Ascending aorta (tissue), 2 donors: ENCODE measurements around the gene TMED8. TPM values are rescaled to one million over a fixed set of nuclear protein-coding genes. Genes with fewer than 3 reads are reported as not detected.
A peak's percentile ranks its signal among the peaks of the same experiment; 100 is the strongest.

Experiments
- DNase-seq, 2 donors: peaks; one replicate each; pipeline ENCODE4 v3.0.0-alpha.2; 2019; ENCODE audit warnings: low spot score in 2 of 2
- H3K27ac ChIP-seq, 2 donors: fragments of 200-600 bp; sonication (generic); one replicate each; pipeline ENCODE4 v1.5.1; 2016 to 2017; ENCODE audit warnings: mild to moderate bottlenecking in 1 of 2
- H3K27me3 ChIP-seq: fragments of 200-600 bp; sonication (generic); one replicate; pipeline ENCODE4 v1.5.1; 2017
- H3K36me3 ChIP-seq, 2 donors: fragments of 200-600 bp; sonication (generic); one replicate each; pipeline ENCODE4 v1.5.1; 2016
- H3K4me1 ChIP-seq, 2 donors: fragments of 200-600 bp; sonication (generic); one replicate each; pipeline ENCODE4 v1.5.1; 2016 to 2017; ENCODE audit warnings: mild to moderate bottlenecking in 1 of 2
- H3K4me3 ChIP-seq, 2 donors: fragments of 200-600 bp; sonication (generic); one replicate each; pipeline ENCODE4 v1.5.1; 2016 to 2017; ENCODE audit warnings: mild to moderate bottlenecking in 1 of 2
- H3K9me3 ChIP-seq, 2 donors: fragments of 200-600 bp; sonication (generic); one replicate each; pipeline ENCODE4 v1.5.1; 2016
- intact Hi-C: fragments of 100-400 bp; cut with DNase I; formaldehyde crosslinking; loops from one replicate; pipeline ENCODE4 v1.15.1; 2023
- total RNA-seq: library from RNA; depleted of rRNA; stranded (reverse); fragments of >200 nt; gene quantifications from one replicate; pipeline ENCODE4 v1.1.0, GENCODE V29; 2016
- TF ChIP-seq, protein P1 (sequence below), 3 experiments: fragments of 200-600 bp in 2 of 3; fragments of 450-650 bp in 1 of 3; sonication (generic) in 2 of 3; IDR thresholded peaks; one replicate each; pipeline ENCODE4 v1.5.1; 2016 to 2019; ENCODE audit warnings: antibody characterized with exemption in 3 of 3, mild to moderate bottlenecking in 1 of 3, moderate library complexity in 1 of 3

The TMED8 gene
- total RNA-seq, 1 donor from 2014 or later = 3.7 TPM

DNA sequence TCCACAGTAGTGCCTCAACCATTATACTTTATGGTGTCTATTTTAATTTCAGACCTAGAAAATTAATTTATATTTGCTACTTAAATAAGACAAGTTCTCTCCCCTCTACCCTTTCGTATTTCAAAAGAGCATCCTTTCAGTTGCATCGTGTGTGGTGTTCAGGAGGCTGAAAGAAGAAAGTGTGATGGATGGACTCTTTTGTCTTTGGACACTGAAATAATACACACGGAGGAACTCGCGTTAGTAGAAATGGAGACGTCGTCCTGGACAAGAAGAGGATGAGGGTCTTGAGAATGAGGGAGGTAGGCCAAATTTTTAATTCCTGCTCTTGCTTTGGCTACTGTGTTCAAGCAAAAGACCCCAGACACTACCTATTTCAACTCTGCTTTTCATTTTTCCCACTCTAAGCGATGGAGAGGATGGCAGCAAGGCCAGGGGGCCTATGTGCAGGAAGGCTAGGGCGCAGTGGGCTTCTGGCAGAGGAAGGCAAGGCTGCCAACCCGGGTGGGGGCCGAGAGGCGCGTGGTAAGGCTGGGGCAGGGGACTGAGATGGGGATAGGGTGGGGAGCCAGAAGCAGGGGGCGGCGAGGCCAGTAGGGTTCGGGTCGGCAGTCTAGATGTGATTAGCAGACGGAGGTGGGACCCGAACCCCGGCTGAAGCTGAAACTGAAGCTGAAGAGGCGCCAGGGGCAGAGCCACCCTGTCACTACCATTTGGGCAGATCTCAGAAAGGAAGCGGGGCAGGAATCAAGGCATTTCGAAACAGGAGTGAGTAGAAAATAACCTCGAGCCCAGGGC lies 722 bp downstream of the TMED8 start:
- TF ChIP-seq, protein P1, sequence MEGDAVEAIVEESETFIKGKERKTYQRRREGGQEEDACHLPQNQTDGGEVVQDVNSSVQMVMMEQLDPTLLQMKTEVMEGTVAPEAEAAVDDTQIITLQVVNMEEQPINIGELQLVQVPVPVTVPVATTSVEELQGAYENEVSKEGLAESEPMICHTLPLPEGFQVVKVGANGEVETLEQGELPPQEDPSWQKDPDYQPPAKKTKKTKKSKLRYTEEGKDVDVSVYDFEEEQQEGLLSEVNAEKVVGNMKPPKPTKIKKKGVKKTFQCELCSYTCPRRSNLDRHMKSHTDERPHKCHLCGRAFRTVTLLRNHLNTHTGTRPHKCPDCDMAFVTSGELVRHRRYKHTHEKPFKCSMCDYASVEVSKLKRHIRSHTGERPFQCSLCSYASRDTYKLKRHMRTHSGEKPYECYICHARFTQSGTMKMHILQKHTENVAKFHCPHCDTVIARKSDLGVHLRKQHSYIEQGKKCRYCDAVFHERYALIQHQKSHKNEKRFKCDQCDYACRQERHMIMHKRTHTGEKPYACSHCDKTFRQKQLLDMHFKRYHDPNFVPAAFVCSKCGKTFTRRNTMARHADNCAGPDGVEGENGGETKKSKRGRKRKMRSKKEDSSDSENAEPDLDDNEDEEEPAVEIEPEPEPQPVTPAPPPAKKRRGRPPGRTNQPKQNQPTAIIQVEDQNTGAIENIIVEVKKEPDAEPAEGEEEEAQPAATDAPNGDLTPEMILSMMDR (IDR thresholded peaks at IDR 0.05) = no peak
- Histone ChIP-seq H3K27me3 (no peaks in the 10 kb centered on the region), H3K9me3 (no peaks in the 10 kb centered on the region), H3K4me3 (peak overlapping the region; percentile 94 to 97), H3K36me3 (no peaks in the 10 kb centered on the region), H3K4me1 (peaks cover 3 to 12% of the 10 kb centered on the region in 2 donors), H3K27ac (peak overlapping the region; percentile 71 to 79)
- intact Hi-C loops = no loop called here
- DNase-seq = peak in 1 of 2 donors; percentile 62

DNA sequence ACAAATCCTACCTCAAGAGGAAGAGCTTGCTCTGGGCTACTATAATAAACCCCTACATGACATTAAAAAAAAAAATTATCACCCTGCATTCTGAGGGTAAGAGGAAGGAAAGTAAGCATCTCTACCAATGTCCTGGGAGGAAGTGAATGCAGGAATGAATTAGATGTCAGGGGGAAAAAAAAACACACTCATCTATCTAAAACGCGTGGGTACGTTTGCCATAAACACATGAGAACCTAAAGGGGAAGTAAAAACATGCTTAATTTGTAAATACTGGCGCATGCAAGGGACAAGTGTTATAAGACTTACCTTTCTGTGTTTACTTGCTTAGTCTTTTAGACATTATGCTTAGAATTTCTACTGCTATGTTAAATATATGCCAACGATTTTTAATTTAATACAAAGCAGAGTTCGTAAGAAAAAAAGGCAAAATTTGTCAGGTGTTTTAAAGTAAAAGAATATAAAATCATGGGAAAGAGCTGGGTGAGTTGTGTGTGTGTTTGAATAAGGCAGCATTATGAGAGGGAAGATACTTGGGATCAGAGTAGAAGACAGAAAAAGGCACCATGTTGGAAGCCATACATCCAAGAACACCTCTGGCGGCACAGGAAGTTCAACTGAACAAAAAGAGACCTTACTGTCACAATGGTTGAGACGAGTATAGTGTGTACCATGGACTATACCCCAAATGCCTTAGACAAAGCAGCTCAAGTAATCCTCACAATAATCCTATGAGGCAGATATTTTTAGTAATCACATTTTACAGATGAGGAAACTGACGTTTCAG lies 1.5 kb downstream of the TMED8 start:
- no peak overlapping the region for H3K27ac ChIP-seq
- H3K4me3 ChIP-seq = peak overlapping the region; percentile 94 to 97
- no peak for DNase-seq
- peaks cover 3 to 12% of the 10 kb centered on the region in 2 donors for H3K4me1 ChIP-seq
- intact Hi-C loops = no loop called here
- H3K9me3 ChIP-seq = no peaks in the 10 kb centered on the region
- H3K27me3 ChIP-seq = no peaks in the 10 kb centered on the region
- H3K36me3 ChIP-seq = no peaks in the 10 kb centered on the region
- TF ChIP-seq, protein P1 (IDR thresholded peaks at IDR 0.05) = no peak

DNA sequence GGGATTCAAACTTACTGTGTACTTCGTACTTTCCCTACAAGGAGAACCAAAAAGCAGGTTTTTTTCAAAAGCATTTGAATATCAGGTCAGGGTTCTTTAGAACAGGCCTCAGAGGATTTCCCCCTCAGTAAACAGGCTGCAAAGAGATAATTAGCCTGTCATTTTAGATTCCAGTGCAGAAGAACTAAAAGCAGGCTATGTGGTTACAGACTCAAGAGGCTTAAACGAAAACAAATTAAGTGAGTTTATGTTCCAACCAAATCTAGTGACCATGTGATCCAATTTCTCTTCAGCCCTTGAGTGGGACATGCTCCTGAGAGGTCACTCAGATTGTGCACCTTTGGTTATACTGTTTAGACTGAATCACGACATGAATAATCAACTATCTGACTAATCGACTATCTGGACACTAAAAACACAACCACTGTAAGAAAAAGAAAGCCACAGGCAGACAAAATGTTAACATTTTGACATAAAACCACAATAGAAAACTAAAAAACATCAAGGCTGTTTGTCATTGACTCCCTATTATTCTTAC lies 4.5 kb downstream of the TMED8 start:
- intact Hi-C loops = no loop called here
- H3K27me3 ChIP-seq = no peaks in the 10 kb centered on the region
- no peak overlapping the region for H3K27ac ChIP-seq
- DNase-seq = no peak
- TF ChIP-seq, protein P1 (IDR thresholded peaks at IDR 0.05) = no peak
- no peaks in the 10 kb centered on the region for H3K9me3 ChIP-seq
- no peak overlapping the region for H3K4me3 ChIP-seq
- no peaks in the 10 kb centered on the region for H3K36me3 ChIP-seq
- peaks cover 3 to 9% of the 10 kb centered on the region in 2 donors for H3K4me1 ChIP-seq

DNA sequence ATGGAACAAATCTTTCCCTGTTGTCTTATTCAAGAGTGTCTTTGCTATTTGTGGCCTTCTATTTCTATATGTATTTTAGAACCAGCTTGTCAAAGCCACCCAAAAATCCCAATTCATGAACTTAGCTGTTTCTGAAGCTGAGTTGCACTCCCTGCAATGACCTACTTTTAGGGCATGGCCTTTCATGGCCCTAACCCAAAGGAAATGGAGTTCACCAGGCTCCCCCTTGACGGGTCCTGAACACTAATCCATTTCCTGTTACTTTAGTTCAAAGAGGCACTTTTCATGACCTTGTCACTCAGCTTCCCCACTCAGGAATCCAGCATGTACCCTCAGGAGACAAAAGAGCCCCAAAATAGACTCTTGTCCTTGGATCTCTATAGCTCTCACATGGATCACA lies 7.6 kb downstream of the TMED8 start:
- no peak for DNase-seq
- no peaks in the 10 kb centered on the region for H3K9me3 ChIP-seq
- TF ChIP-seq, protein P1 (IDR thresholded peaks at IDR 0.05) = no peak
- H3K4me1 ChIP-seq = no peaks in the 10 kb centered on the region
- no peaks in the 10 kb centered on the region for H3K27me3 ChIP-seq
- intact Hi-C loops = no loop called here
- no peak overlapping the region for H3K27ac ChIP-seq
- H3K36me3 ChIP-seq = no peaks in the 10 kb centered on the region
- no peak overlapping the region for H3K4me3 ChIP-seq

DNA sequence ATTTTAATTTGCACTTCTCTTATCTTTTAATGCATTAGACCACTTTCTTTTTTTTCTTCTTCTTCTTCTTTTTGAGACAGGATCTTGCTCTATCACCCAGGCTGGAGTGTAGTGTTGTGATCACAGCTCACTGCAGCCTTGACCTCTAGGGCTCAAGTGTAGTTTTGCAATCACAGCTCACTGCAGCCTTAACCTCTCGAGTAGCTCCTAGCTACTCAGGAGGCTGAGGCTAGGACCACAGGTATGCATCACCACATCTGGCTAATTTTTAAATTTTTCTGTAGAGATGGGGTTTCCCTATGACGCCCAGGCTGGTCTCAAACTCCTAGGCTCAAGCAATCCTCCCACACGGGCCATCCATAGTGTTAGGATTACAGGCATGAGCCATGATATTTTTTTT lies 12.7 kb downstream of the TMED8 start:
- Histone ChIP-seq H3K27ac (no peak overlapping the region), H3K27me3 (no peaks in the 10 kb centered on the region), H3K4me3 (no peak overlapping the region), H3K4me1 (no peaks in the 10 kb centered on the region), H3K36me3 (no peaks in the 10 kb centered on the region), H3K9me3 (no peaks in the 10 kb centered on the region)
- no peak for DNase-seq
- intact Hi-C loops = no loop called here
- TF ChIP-seq, protein P1 (IDR thresholded peaks at IDR 0.05) = no peak
